IMR-90 (cell line): ENCODE data around the gene ATPAF1.

Source experiments
- BHLHE40 ChIP-seq: fragments of 150-350 bp; IDR thresholded peaks from 2 replicates; pipeline ENCODE4 v1.6.1; 2016; ENCODE audit warnings: mild to moderate bottlenecking, low read depth, low read length
- CEBPB ChIP-seq: IDR thresholded peaks from 2 replicates; pipeline ENCODE4 v1.6.1; 2012; ENCODE audit warnings: low read depth, low read length, improper control_type of control experiment
- MAFK ChIP-seq: IDR thresholded peaks from 2 replicates; pipeline ENCODE4 v1.6.1; 2012; ENCODE audit warnings: low read depth, low read length, improper control_type of control experiment
- MAZ ChIP-seq: IDR thresholded peaks from 2 replicates; pipeline ENCODE4 v1.6.1; 2012; ENCODE audit warnings: low read depth, mild to moderate bottlenecking, low read length, improper control_type of control experiment, moderate library complexity, borderline replicate concordance
- POLR2A ChIP-seq: IDR thresholded peaks from 2 replicates; pipeline ENCODE4 v1.6.1; 2012; ENCODE audit warnings: mild to moderate bottlenecking, low read depth, low read length
- TF ChIP-seq, protein P1 (sequence below): conservative IDR thresholded peaks from 2 replicates; pipeline ENCODE4 v1.5.1; 2012; ENCODE audit warnings: mild to moderate bottlenecking, low read depth, low read length, improper control_type of control experiment

DNA sequence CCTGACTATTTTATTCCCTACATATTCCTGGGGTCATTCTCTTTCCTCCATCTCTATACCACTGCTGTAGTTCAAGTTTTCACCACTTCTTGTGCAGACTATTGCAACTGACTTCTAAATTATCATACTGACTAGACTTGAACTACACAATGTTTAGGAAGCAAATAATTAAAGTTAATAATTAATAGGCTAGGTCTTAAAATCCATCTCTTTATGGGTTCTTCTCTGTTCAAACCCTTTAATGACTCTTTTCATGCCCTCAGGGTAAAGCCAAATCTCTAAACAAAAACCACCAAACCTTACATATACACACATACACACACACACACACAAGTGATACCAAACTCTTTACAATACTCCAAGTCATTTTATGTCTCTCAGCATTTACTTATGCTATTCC is 29.2 kb downstream of the ATPAF1 start:
- TF ChIP-seq BHLHE40 (no peak), POLR2A (no peak), MAZ (no peak), CEBPB (no peak), MAFK (no peak)
- TF ChIP-seq, protein P1, sequence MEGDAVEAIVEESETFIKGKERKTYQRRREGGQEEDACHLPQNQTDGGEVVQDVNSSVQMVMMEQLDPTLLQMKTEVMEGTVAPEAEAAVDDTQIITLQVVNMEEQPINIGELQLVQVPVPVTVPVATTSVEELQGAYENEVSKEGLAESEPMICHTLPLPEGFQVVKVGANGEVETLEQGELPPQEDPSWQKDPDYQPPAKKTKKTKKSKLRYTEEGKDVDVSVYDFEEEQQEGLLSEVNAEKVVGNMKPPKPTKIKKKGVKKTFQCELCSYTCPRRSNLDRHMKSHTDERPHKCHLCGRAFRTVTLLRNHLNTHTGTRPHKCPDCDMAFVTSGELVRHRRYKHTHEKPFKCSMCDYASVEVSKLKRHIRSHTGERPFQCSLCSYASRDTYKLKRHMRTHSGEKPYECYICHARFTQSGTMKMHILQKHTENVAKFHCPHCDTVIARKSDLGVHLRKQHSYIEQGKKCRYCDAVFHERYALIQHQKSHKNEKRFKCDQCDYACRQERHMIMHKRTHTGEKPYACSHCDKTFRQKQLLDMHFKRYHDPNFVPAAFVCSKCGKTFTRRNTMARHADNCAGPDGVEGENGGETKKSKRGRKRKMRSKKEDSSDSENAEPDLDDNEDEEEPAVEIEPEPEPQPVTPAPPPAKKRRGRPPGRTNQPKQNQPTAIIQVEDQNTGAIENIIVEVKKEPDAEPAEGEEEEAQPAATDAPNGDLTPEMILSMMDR = no peak
